ENCODE results near the gene SLC2A4RG. TPM values are rescaled to one million over a fixed set of nuclear protein-coding genes. Genes with fewer than 3 reads are reported as not detected.
A peak's percentile ranks its signal among the peaks of the same experiment; 100 is the strongest.

Gene SLC2A4RG
- total and polyA plus RNA-seq, 2 of the 13 experiments (the other 11 are each of a cell fraction or from before 2014, with no cell fraction given) = 91.4 to 95.9 TPM

DNA sequence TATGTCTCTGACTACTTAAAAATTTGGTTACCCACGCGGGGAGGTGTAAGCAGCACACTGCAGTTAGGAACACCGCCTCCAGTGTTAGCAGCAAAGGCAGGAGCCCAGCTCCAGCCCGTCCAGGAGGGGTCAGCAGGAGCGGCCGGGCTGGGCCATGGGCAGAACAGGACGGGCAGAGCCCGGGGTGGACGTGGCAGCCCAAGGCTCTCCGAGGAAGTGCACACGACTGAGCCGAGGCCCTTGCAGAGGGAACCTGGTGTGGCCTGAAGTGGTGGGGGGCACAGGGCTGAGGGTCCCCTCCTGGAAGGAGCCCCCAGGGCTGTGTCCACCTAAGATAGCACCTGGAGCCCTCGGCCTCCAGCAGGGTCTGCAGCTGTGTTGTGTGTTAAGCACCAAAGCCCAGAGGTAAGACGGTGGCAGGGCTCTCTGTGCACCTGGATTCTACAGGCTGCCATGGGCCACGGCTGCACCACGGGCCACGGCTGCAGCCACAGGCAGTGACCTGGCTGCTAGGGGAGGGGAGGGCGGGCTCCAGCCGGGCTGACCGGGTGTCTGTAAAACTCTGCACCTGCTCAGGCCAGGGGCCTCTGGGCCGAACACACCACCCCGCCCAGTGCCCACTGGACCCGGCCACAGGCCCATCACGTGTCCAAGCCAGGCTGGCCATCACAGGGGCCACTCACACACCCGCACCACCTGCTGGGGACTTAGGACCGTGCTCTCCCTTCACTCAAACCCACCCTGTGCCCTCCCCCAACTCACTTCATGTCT, 6.6 kb downstream of the SLC2A4RG start (continued):
- TF ChIP-seq, protein P1, sequence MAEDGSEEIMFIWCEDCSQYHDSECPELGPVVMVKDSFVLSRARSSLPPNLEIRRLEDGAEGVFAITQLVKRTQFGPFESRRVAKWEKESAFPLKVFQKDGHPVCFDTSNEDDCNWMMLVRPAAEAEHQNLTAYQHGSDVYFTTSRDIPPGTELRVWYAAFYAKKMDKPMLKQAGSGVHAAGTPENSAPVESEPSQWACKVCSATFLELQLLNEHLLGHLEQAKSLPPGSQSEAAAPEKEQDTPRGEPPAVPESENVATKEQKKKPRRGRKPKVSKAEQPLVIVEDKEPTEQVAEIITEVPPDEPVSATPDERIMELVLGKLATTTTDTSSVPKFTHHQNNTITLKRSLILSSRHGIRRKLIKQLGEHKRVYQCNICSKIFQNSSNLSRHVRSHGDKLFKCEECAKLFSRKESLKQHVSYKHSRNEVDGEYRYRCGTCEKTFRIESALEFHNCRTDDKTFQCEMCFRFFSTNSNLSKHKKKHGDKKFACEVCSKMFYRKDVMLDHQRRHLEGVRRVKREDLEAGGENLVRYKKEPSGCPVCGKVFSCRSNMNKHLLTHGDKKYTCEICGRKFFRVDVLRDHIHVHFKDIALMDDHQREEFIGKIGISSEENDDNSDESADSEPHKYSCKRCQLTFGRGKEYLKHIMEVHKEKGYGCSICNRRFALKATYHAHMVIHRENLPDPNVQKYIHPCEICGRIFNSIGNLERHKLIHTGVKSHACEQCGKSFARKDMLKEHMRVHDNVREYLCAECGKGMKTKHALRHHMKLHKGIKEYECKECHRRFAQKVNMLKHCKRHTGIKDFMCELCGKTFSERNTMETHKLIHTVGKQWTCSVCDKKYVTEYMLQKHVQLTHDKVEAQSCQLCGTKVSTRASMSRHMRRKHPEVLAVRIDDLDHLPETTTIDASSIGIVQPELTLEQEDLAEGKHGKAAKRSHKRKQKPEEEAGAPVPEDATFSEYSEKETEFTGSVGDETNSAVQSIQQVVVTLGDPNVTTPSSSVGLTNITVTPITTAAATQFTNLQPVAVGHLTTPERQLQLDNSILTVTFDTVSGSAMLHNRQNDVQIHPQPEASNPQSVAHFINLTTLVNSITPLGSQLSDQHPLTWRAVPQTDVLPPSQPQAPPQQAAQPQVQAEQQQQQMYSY (CRISPR knock-in tag; IDR thresholded peaks at IDR 0.05) = no peak
- TF ChIP-seq HNF4A (CRISPR knock-in tag; IDR thresholded peaks at IDR 0.05) = peak; percentile 62
- TF ChIP-seq, protein P2, sequence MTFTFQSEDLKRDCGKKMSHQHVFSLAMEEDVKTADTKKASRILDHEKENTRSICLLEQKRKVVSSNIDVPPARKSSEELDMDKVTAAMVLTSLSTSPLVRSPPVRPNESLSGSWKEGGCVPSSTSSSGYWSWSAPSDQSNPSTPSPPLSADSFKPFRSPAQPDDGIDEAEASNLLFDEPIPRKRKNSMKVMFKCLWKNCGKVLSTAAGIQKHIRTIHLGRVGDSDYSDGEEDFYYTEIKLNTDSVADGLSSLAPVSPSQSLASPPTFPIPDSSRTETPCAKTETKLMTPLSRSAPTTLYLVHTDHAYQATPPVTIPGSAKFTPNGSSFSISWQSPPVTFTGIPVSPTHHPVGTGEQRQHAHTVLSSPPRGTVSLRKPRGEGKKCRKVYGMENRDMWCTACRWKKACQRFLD (CRISPR knock-in tag; IDR thresholded peaks at IDR 0.05; ENCODE audit: borderline replicate concordance) = 0 out of 2 replicates have a peak, but pooled peaks have one; percentile 1
- no peak for TF ChIP-seq CHD2 (IDR thresholded peaks at IDR 0.05; ENCODE audit: low read depth, low read length)
- TF ChIP-seq, protein P3, sequence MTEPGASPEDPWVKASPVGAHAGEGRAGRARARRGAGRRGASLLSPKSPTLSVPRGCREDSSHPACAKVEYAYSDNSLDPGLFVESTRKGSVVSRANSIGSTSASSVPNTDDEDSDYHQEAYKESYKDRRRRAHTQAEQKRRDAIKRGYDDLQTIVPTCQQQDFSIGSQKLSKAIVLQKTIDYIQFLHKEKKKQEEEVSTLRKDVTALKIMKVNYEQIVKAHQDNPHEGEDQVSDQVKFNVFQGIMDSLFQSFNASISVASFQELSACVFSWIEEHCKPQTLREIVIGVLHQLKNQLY (CRISPR knock-in tag; IDR thresholded peaks at IDR 0.05) = peak; percentile 95
- no peak for TF ChIP-seq ZNF879 (CRISPR knock-in tag; IDR thresholded peaks at IDR 0.05)
- TF ChIP-seq, protein P4, sequence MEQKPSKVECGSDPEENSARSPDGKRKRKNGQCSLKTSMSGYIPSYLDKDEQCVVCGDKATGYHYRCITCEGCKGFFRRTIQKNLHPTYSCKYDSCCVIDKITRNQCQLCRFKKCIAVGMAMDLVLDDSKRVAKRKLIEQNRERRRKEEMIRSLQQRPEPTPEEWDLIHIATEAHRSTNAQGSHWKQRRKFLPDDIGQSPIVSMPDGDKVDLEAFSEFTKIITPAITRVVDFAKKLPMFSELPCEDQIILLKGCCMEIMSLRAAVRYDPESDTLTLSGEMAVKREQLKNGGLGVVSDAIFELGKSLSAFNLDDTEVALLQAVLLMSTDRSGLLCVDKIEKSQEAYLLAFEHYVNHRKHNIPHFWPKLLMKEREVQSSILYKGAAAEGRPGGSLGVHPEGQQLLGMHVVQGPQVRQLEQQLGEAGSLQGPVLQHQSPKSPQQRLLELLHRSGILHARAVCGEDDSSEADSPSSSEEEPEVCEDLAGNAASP (CRISPR knock-in tag; IDR thresholded peaks at IDR 0.05; ENCODE audit: borderline replicate concordance) = no peak
- peak; percentile 70 for TF ChIP-seq HNRNPL (IDR thresholded peaks at IDR 0.05; ENCODE audit: low read depth, low read length)
- TF ChIP-seq, protein P5, sequence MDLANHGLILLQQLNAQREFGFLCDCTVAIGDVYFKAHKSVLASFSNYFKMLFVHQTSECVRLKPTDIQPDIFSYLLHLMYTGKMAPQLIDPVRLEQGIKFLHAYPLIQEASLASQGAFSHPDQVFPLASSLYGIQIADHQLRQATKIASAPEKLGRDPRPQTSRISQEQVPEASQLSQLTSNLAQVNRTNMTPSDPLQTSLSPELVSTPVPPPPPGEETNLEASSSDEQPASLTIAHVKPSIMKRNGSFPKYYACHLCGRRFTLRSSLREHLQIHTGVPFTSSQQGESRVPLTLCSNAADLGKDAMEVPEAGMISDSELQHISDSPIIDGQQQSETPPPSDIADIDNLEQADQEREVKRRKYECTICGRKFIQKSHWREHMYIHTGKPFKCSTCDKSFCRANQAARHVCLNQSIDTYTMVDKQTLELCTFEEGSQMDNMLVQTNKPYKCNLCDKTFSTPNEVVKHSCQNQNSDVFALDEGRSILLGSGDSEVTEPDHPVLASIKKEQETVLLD (CRISPR knock-in tag; IDR thresholded peaks at IDR 0.05; ENCODE audit: low read depth) = no peak
- peak; percentile 54 for TF ChIP-seq RBFOX2 (IDR thresholded peaks at IDR 0.05; ENCODE audit: low read depth, low read length)
- no peak for TF ChIP-seq ZFP90 (CRISPR knock-in tag; IDR thresholded peaks at IDR 0.05; ENCODE audit: borderline replicate concordance)
- TF ChIP-seq FOSL1 (CRISPR knock-in tag; IDR thresholded peaks at IDR 0.05; ENCODE audit: borderline replicate concordance) = no peak
- TF ChIP-seq RBM39 (IDR thresholded peaks at IDR 0.05; ENCODE audit: low read depth, low read length, poor library complexity, severe bottlenecking) = peak; percentile 19
- no peak for TF ChIP-seq CBX5 (CRISPR knock-in tag; IDR thresholded peaks at IDR 0.05; ENCODE audit: borderline replicate concordance)
- no peak for TF ChIP-seq ZNF747 (CRISPR knock-in tag; IDR thresholded peaks at IDR 0.05; ENCODE audit: borderline replicate concordance)

Measured in HepG2 (cell line).